Kidney (tissue), 14 donors: ENCODE data around the gene NFAM1. TPM values are rescaled to one million over a fixed set of nuclear protein-coding genes. Genes with fewer than 3 reads are reported as not detected.

Source experiments
- DNase-seq, 5 donors: peaks; one replicate each; pipeline ENCODE4 v3.0.0-alpha.2; 2013 to 2020
- FAIRE-seq: peaks from 2 replicates; lab custom pipeline; 2012; peaks lifted over from hg19 to GRCh38; lab: Jason Lieb, UNC
- H3K27ac ChIP-seq, 2 donors: one replicate each; pipeline ENCODE4 v1.7.0; 2013; ENCODE audit warnings: low read depth in 2 of 2, low read length in 2 of 2, inconsistent platforms in 1 of 2
- H3K27me3 ChIP-seq: one replicate; pipeline ENCODE4 v1.7.1; 2013; ENCODE audit warnings: low read length, inconsistent platforms; ENCODE audit not compliant: control insufficient read depth, insufficient read depth
- H3K36me3 ChIP-seq, 3 donors: one replicate each; pipeline versions ENCODE4 v1.7.0 to v1.7.1; 2013; ENCODE audit warnings: low read length in 3 of 3, control low read depth in 1 of 3, inconsistent platforms in 1 of 3; ENCODE audit not compliant: insufficient read depth in 3 of 3, control insufficient read depth in 2 of 3
- H3K4me1 ChIP-seq, 3 donors: one replicate each; pipeline versions ENCODE4 v1.7.0 to v1.7.1; 2013; ENCODE audit warnings: low read length in 3 of 3, inconsistent platforms in 1 of 3, low read depth in 1 of 3; ENCODE audit not compliant: control insufficient read depth in 2 of 3, insufficient read depth in 2 of 3
- H3K4me3 ChIP-seq, 3 donors: one replicate each; pipeline versions ENCODE4 v1.7.0 to v1.8.1; 2013; ENCODE audit warnings: low read length in 3 of 3, control low read depth in 1 of 3, inconsistent platforms in 1 of 3
- H3K9ac ChIP-seq, 3 donors: one replicate each; pipeline versions ENCODE4 v1.7.0 to v1.7.1; 2013; ENCODE audit warnings: low read length in 3 of 3, control low read depth in 1 of 3, inconsistent platforms in 1 of 3
- H3K9me3 ChIP-seq, 3 donors: one replicate each; pipeline versions ENCODE4 v1.7.0 to v1.7.1; 2013; ENCODE audit warnings: low read length in 3 of 3, control low read depth in 1 of 3, inconsistent platforms in 1 of 3; ENCODE audit not compliant: control insufficient read depth in 2 of 3, insufficient read depth in 1 of 3
- intact Hi-C: fragments of 100-400 bp; cut with DNase I; formaldehyde crosslinking; loops from one replicate; pipeline ENCODE4 v1.11.1; 2022
- polyA plus RNA-seq: library from polyadenylated mRNA; stranded (reverse); fragments of 350-450 nt; fragmentation: Illumina TruSeq; extraction: RNeasy Lipid Tissue Mini Kit (QIAGEN cat#74804); gene quantifications from one replicate; pipeline ENCODE4 v1.2.3, GENCODE V29; 2014; ENCODE audit warnings: low read depth, low replicate concordance; ENCODE audit not compliant: insufficient read depth
- total RNA-seq: library from RNA; stranded (reverse); fragmentation: NEBNext Ultra II Directional; extraction: Animal tissue kit (Norgen Biotek cat#: 25700); gene quantifications from one replicate; pipeline ENCODE4 v1.2.1, GENCODE V29; 2021
- TF ChIP-seq, protein P1 (sequence below): IDR thresholded peaks from 3 replicates; pipeline ENCODE4 v1.5.1; 2012; ENCODE audit warnings: mild to moderate bottlenecking, moderate library complexity, borderline replicate concordance; ENCODE audit not compliant: insufficient read depth; ENCODE audit errors: extremely low read depth
- donor health status: control.
- donor health status: control.
- donor health status: control.
- donor health status: control.
- donor health status: control.
- donor health status: DM: yes; HTN: yes; CAD: no.
- donor health status: Normal renal cell carcinoma (clear cell type).

The NFAM1 gene
- total and polyA plus RNA-seq, 2 donors from 2014 or later, result 0.60 to 7.9 TPM

DNA sequence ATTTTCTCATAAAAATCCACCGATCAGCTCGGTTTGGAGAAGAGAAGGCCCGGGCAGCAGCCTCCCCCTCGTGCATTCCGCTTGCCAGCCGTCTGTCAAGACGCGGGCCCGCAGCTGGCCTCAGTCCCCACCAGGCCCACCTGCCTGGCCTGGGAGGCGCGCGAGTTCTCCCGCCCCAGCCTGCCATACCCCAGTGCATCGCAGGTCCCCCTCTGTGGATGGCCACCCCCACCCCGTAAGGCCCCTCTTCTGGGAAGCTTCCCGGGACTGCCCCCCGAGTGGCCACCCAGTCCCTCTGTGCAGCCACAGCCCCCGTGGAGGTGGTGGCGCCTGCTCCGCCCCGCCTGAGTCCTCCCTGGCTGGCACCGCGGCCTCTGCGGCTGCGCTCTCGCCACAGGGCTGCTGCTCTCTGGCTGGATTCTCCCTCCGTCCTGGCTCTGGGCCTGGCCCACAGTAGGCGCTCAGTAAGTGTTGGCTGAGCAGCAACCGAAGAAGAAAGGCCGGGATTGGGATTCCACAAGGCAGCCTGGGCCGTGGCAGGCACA, 87.8 kb downstream of the NFAM1 start:
- TF ChIP-seq, protein P1, sequence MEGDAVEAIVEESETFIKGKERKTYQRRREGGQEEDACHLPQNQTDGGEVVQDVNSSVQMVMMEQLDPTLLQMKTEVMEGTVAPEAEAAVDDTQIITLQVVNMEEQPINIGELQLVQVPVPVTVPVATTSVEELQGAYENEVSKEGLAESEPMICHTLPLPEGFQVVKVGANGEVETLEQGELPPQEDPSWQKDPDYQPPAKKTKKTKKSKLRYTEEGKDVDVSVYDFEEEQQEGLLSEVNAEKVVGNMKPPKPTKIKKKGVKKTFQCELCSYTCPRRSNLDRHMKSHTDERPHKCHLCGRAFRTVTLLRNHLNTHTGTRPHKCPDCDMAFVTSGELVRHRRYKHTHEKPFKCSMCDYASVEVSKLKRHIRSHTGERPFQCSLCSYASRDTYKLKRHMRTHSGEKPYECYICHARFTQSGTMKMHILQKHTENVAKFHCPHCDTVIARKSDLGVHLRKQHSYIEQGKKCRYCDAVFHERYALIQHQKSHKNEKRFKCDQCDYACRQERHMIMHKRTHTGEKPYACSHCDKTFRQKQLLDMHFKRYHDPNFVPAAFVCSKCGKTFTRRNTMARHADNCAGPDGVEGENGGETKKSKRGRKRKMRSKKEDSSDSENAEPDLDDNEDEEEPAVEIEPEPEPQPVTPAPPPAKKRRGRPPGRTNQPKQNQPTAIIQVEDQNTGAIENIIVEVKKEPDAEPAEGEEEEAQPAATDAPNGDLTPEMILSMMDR, result no peak
- no peaks in the 10 kb centered on the region for H3K27me3 ChIP-seq
- H3K4me3 ChIP-seq, result no peak overlapping the region
- H3K9ac ChIP-seq, result no peak overlapping the region
- H3K36me3 ChIP-seq, result no peaks in the 10 kb centered on the region
- no peaks in the 10 kb centered on the region for H3K9me3 ChIP-seq
- intact Hi-C loops, result no loop called here
- no peak overlapping the region for H3K27ac ChIP-seq
- DNase-seq (peak in 2 of 5 donors; percentile 46 to 47), FAIRE-seq (no peak)
- no peaks in the 10 kb centered on the region for H3K4me1 ChIP-seq

DNA sequence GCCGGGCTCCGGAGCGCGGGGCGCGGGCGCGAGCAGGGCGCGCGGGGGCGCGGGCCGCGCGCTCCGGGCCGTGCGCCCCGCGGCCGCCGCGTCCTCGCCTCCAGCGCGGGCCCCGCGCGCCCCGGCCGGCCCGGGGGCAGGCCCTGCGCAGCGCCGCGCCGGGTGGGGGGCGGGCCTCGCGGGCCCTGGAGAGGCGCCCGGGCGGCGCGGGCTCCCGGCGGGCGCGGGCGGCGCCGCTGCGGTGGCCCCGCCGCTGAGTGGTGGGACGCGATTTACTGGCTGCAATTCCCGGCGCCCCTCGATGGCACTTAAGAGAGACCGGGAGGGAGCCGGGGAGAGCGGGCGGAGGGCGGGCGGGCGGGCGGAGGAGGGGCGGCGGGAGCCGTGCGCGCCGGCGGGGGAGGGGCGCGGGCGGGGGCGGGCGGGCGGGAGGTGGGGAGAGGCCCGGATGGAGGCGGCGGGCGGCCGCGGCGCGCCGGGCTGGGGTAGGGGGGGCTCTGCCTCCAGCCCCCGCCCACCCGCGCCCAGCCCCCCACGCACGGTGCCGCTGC, 88.6 kb downstream of the NFAM1 start:
- no peak overlapping the region for H3K9ac ChIP-seq
- no peak overlapping the region for H3K4me3 ChIP-seq
- intact Hi-C loops, result no loop called here
- no peaks in the 10 kb centered on the region for H3K36me3 ChIP-seq
- TF ChIP-seq, protein P1, result no peak
- H3K27me3 ChIP-seq, result no peaks in the 10 kb centered on the region
- H3K4me1 ChIP-seq, result no peaks in the 10 kb centered on the region
- H3K27ac ChIP-seq, result no peak overlapping the region
- FAIRE-seq (no peak), DNase-seq (peak in 2 of 5 donors; percentile 46 to 66)
- H3K9me3 ChIP-seq, result no peaks in the 10 kb centered on the region

DNA sequence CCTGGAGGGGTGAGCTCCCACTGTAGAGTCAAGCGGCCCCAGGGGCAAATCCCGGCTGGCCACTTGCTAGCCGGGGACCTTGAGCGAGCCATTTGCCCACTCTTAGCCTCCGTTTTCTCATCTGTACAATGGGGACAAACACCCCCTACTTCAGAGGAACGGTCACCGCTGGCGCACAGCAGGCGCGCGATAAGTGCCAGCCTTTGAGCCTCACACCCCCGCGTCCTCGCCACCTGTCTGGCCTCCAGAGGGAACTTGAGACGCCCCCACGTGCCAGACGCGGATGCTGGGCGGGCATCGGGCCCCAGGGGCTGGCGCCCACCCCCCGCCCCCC, 89.1 kb downstream of the NFAM1 start:
- FAIRE-seq, result no peak
- H3K27ac ChIP-seq, result no peak overlapping the region
- no peaks in the 10 kb centered on the region for H3K9me3 ChIP-seq
- H3K4me1 ChIP-seq, result no peaks in the 10 kb centered on the region
- no peaks in the 10 kb centered on the region for H3K36me3 ChIP-seq
- intact Hi-C loops, result no loop called here
- H3K27me3 ChIP-seq, result no peaks in the 10 kb centered on the region
- H3K9ac ChIP-seq, result no peak overlapping the region
- H3K4me3 ChIP-seq, result no peak overlapping the region
- TF ChIP-seq, protein P1, result no peak
- peak in 4 of 5 donors; percentile 70 to 86 (median 72) for DNase-seq
